Inferior parietal cortex (tissue), 1 donor: ENCODE measurements around the gene MGAT4A.
"Not testable (repeated sequence)": the region's sequence is repeated elsewhere in the genome, so short reads cannot be mapped to it uniquely, and the experiment has no call there.

Experiments used
- DNase-seq: peaks from one replicate; pipeline ENCODE4 v3.0.0-alpha.2; 2016; ENCODE audit errors: extremely low spot score

Gene MGAT4A

GRCh38 chr2:98759827-98760625 is 29.1 kb upstream of the MGAT4A start:
- no peak for DNase-seq

- DNase-seq, result no peak
These were observed 28.4 kb upstream of the MGAT4A start for GRCh38 chr2:98759338-98759737.

- DNase-seq, result no peak
These were observed 27.0 kb upstream of the MGAT4A start for GRCh38 chr2:98757904-98758421.

GRCh38 chr2:98753801-98754200 is 22.9 kb upstream of the MGAT4A start:
- no peak for DNase-seq

GRCh38 chr2:98752711-98753110 is 21.8 kb upstream of the MGAT4A start:
- DNase-seq, result not testable (repeated sequence)

GRCh38 chr2:98751748-98752147 is 20.8 kb upstream of the MGAT4A start:
- no peak for DNase-seq

- DNase-seq, result no peak
These were observed 19.8 kb upstream of the MGAT4A start for GRCh38 chr2:98750593-98751282.

- no peak for DNase-seq
These were observed 18.1 kb upstream of the MGAT4A start for GRCh38 chr2:98749066-98749450.

- no peak for DNase-seq
These were observed 17.5 kb upstream of the MGAT4A start for GRCh38 chr2:98748292-98749065.

GRCh38 chr2:98747888-98748287 is 17.0 kb upstream of the MGAT4A start:
- DNase-seq, result no peak

GRCh38 chr2:98746426-98746825 is 15.5 kb upstream of the MGAT4A start:
- DNase-seq, result no peak

GRCh38 chr2:98744595-98744994 is 13.7 kb upstream of the MGAT4A start:
- DNase-seq, result no peak

GRCh38 chr2:98743835-98744234 is 12.9 kb upstream of the MGAT4A start:
- DNase-seq, result no peak

- no peak for DNase-seq
These were observed 8.1 kb upstream of the MGAT4A start for GRCh38 chr2:98739020-98739419.

- DNase-seq, result no peak
These were observed 7.4 kb upstream of the MGAT4A start for GRCh38 chr2:98738304-98738703.

- no peak for DNase-seq
These were observed 6.9 kb upstream of the MGAT4A start for GRCh38 chr2:98737848-98738247.

GRCh38 chr2:98736464-98736889 is 5.5 kb upstream of the MGAT4A start:
- DNase-seq, result no peak

- no peak for DNase-seq
These were observed 3.9 kb upstream of the MGAT4A start for GRCh38 chr2:98734823-98735260.

- no peak for DNase-seq
These were observed 3.2 kb upstream of the MGAT4A start for GRCh38 chr2:98734162-98734561.

GRCh38 chr2:98732430-98733051 is 1.6 kb upstream of the MGAT4A start:
- DNase-seq, result no peak

GRCh38 chr2:98731894-98732349 is 990 bp upstream of the MGAT4A start:
- DNase-seq, result no peak

- no peak for DNase-seq
These were observed 258 bp downstream of the MGAT4A start for GRCh38 chr2:98730707-98731040.
